Esophagus squamous epithelium (tissue), 4 donors: ENCODE results near the gene FTCD.

Experiments used
- POLR2A ChIP-seq, 4 donors: fragments of 450-650 bp; IDR thresholded peaks; one replicate each; pipeline ENCODE4 v1.6.1; 2017; ENCODE audit warnings: antibody characterized with exemption in 4 of 4, mild to moderate bottlenecking in 4 of 4, moderate library complexity in 3 of 4
- TF ChIP-seq, protein P1 (sequence below), 6 experiments: fragments of 450-650 bp in 4 of 6; fragments of 200-600 bp in 2 of 6; sonication (generic) in 2 of 6; IDR thresholded peaks; one replicate each; pipeline ENCODE4 v1.5.1; 2016 to 2019; ENCODE audit warnings: antibody characterized with exemption in 6 of 6, mild to moderate bottlenecking in 4 of 6, moderate library complexity in 4 of 6

DNA sequence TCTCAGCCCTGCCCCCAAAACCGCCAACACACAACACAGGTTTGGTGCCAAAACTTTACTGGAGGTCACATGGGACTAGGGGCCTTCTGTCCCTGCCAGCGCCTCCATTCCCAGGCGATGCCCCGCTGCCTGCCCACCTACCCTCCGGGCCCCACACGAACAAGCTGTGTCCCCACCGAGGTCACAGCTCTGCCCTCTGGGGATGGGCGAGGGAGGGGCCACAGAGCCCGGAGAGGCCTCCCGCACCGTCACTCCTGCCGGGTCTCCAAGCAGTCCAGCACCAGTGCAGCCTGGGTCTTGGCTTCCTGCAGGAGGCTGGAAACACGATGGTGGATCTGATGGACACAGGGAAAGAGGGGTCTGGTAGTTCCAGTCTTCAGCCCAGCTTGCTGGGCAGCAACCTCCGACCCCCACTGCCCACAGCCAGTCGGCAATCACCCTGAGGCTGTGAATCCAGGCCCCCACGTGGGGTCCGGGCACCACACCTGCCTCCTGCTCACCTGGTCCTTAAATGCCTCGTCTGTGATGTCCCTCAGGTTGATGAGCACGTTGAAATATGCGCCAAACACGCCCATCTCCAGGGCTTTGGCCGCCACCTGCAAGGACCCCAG lies 18.5 kb downstream of the FTCD start:
- TF ChIP-seq, protein P1, sequence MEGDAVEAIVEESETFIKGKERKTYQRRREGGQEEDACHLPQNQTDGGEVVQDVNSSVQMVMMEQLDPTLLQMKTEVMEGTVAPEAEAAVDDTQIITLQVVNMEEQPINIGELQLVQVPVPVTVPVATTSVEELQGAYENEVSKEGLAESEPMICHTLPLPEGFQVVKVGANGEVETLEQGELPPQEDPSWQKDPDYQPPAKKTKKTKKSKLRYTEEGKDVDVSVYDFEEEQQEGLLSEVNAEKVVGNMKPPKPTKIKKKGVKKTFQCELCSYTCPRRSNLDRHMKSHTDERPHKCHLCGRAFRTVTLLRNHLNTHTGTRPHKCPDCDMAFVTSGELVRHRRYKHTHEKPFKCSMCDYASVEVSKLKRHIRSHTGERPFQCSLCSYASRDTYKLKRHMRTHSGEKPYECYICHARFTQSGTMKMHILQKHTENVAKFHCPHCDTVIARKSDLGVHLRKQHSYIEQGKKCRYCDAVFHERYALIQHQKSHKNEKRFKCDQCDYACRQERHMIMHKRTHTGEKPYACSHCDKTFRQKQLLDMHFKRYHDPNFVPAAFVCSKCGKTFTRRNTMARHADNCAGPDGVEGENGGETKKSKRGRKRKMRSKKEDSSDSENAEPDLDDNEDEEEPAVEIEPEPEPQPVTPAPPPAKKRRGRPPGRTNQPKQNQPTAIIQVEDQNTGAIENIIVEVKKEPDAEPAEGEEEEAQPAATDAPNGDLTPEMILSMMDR (IDR thresholded peaks at IDR 0.05) = no peak
- TF ChIP-seq POLR2A (IDR thresholded peaks at IDR 0.05) = no peak
